Central memory CD8-positive, alpha-beta T cell (primary cell): ENCODE measurements around the gene ABCC5.
"Not testable (repeated sequence)": the region's sequence is repeated elsewhere in the genome, so short reads cannot be mapped to it uniquely, and the experiment has no call there.

ENCODE experiments used
- ATAC-seq: fragments of 150-1000 bp; cut with Tn5 transposase; replicated peaks from 2 replicates; pipeline ENCODE4 v1.10.0; 2022; ENCODE audit warnings: mild to moderate bottlenecking, moderate FRiP score, moderate number of reproducible peaks; ENCODE audit not compliant: poor library complexity, severe bottlenecking; ENCODE audit errors: extremely low read depth
- DNase-seq, 2 donors: peaks; one replicate each; pipeline ENCODE4 v3.0.0; 2021; ENCODE audit warnings: low spot score in 2 of 2
- H3K27ac Mint-ChIP-seq: one replicate; pipeline ENCODE4 v1.8.0; 2022; ENCODE audit warnings: low read depth, mild to moderate bottlenecking, moderate library complexity, mixed read lengths
- H3K27me3 Mint-ChIP-seq: one replicate; pipeline ENCODE4 v1.8.0; 2022; ENCODE audit warnings: mixed read lengths
- H3K36me3 Mint-ChIP-seq: one replicate; pipeline ENCODE4 v1.8.0; 2022; ENCODE audit warnings: mild to moderate bottlenecking, moderate library complexity, mixed read lengths; ENCODE audit not compliant: insufficient read depth
- H3K4me1 Mint-ChIP-seq: one replicate; pipeline ENCODE4 v1.8.0; 2022; ENCODE audit warnings: mixed read lengths
- H3K4me3 Mint-ChIP-seq: one replicate; pipeline ENCODE4 v1.8.0; 2022; ENCODE audit warnings: mild to moderate bottlenecking, moderate library complexity, mixed read lengths
- H3K9me3 Mint-ChIP-seq: one replicate; pipeline ENCODE4 v1.8.0; 2022; ENCODE audit warnings: mixed read lengths

The ABCC5 gene

GRCh38 chr3:184011230-184011876 is 6.3 kb downstream of the ABCC5 start:
- Mint-ChIP-seq H3K9me3 (no peaks in the 10 kb centered on the region), H3K27me3 (no peaks in the 10 kb centered on the region), H3K4me1 (peaks cover 8% of the 10 kb centered on the region), H3K27ac (no peak overlapping the region), H3K36me3 (peaks cover 20% of the 10 kb centered on the region), H3K4me3 (no peak overlapping the region)
- DNase-seq (no peak), ATAC-seq (no peak)

GRCh38 chr3:184008161-184008560 is 9.5 kb downstream of the ABCC5 start:
- DNase-seq, result no peak
- peaks cover 17% of the 10 kb centered on the region for H3K36me3 Mint-ChIP-seq
- no peaks in the 10 kb centered on the region for H3K27me3 Mint-ChIP-seq
- H3K4me1 Mint-ChIP-seq, result no peaks in the 10 kb centered on the region
- no peak overlapping the region for H3K4me3 Mint-ChIP-seq
- no peaks in the 10 kb centered on the region for H3K9me3 Mint-ChIP-seq
- ATAC-seq, result no peak
- no peak overlapping the region for H3K27ac Mint-ChIP-seq

GRCh38 chr3:184007143-184007813 is 10.4 kb downstream of the ABCC5 start:
- ATAC-seq, H3K27ac Mint-ChIP-seq, DNase-seq, H3K27me3 Mint-ChIP-seq, H3K9me3 Mint-ChIP-seq, H3K4me3 Mint-ChIP-seq, H3K4me1 Mint-ChIP-seq: not testable (repeated sequence)
- H3K36me3 Mint-ChIP-seq, result peaks cover 15% of the 10 kb centered on the region

- ATAC-seq, result no peak
- H3K9me3 Mint-ChIP-seq, result no peaks in the 10 kb centered on the region
- H3K4me3 Mint-ChIP-seq, result no peak overlapping the region
- peaks cover 12% of the 10 kb centered on the region for H3K36me3 Mint-ChIP-seq
- no peaks in the 10 kb centered on the region for H3K27me3 Mint-ChIP-seq
- no peaks in the 10 kb centered on the region for H3K4me1 Mint-ChIP-seq
- H3K27ac Mint-ChIP-seq, result no peak overlapping the region
- DNase-seq, result no peak
Measured at GRCh38 chr3:184005941-184006507, 11.7 kb downstream of the ABCC5 start.

- DNase-seq (no peak), ATAC-seq (no peak)
- Mint-ChIP-seq H3K4me3 (no peak overlapping the region), H3K27ac (no peak overlapping the region), H3K9me3 (no peaks in the 10 kb centered on the region), H3K4me1 (no peaks in the 10 kb centered on the region), H3K36me3 (peaks cover 9% of the 10 kb centered on the region), H3K27me3 (no peaks in the 10 kb centered on the region)
Measured at GRCh38 chr3:184004476-184004875, 13.2 kb downstream of the ABCC5 start.

- Mint-ChIP-seq H3K27me3 (no peaks in the 10 kb centered on the region), H3K4me3 (no peak overlapping the region), H3K9me3 (no peaks in the 10 kb centered on the region), H3K36me3 (peaks cover 10% of the 10 kb centered on the region), H3K27ac (no peak overlapping the region), H3K4me1 (no peaks in the 10 kb centered on the region)
- ATAC-seq (no peak), DNase-seq (no peak)
Measured at GRCh38 chr3:184003187-184003967, 14.3 kb downstream of the ABCC5 start.

GRCh38 chr3:184002469-184002868 is 15.2 kb downstream of the ABCC5 start:
- no peak for ATAC-seq
- Mint-ChIP-seq H3K4me1 (no peaks in the 10 kb centered on the region), H3K27me3 (no peaks in the 10 kb centered on the region), H3K36me3 (peaks cover 11% of the 10 kb centered on the region), H3K27ac (no peak overlapping the region), H3K9me3 (no peaks in the 10 kb centered on the region), H3K4me3 (no peak overlapping the region)
- no peak for DNase-seq

GRCh38 chr3:184001761-184002160 is 15.9 kb downstream of the ABCC5 start:
- Mint-ChIP-seq H3K4me1 (no peaks in the 10 kb centered on the region), H3K4me3 (no peak overlapping the region), H3K27ac (no peak overlapping the region), H3K27me3 (no peaks in the 10 kb centered on the region), H3K9me3 (no peaks in the 10 kb centered on the region), H3K36me3 (peaks cover 8% of the 10 kb centered on the region)
- no peak for ATAC-seq
- DNase-seq, result no peak

- no peaks in the 10 kb centered on the region for H3K9me3 Mint-ChIP-seq
- peaks cover 8% of the 10 kb centered on the region for H3K36me3 Mint-ChIP-seq
- no peaks in the 10 kb centered on the region for H3K27me3 Mint-ChIP-seq
- no peaks in the 10 kb centered on the region for H3K4me1 Mint-ChIP-seq
- H3K4me3 Mint-ChIP-seq, result no peak overlapping the region
- H3K27ac Mint-ChIP-seq, result no peak overlapping the region
- ATAC-seq (no peak), DNase-seq (no peak)
Measured at GRCh38 chr3:183991403-183991802, 26.3 kb downstream of the ABCC5 start.

GRCh38 chr3:183988216-183988790 is 29.4 kb downstream of the ABCC5 start:
- Mint-ChIP-seq H3K9me3 (no peaks in the 10 kb centered on the region), H3K27ac (no peak overlapping the region), H3K27me3 (no peaks in the 10 kb centered on the region), H3K4me1 (no peaks in the 10 kb centered on the region), H3K4me3 (no peak overlapping the region), H3K36me3 (peaks cover 17% of the 10 kb centered on the region)
- ATAC-seq, result no peak
- no peak for DNase-seq

- no peaks in the 10 kb centered on the region for H3K4me1 Mint-ChIP-seq
- no peak overlapping the region for H3K4me3 Mint-ChIP-seq
- no peaks in the 10 kb centered on the region for H3K27me3 Mint-ChIP-seq
- H3K36me3 Mint-ChIP-seq, result peaks cover 18% of the 10 kb centered on the region
- H3K9me3 Mint-ChIP-seq, result no peaks in the 10 kb centered on the region
- H3K27ac Mint-ChIP-seq, result no peak overlapping the region
- ATAC-seq (no peak), DNase-seq (no peak)
Measured at GRCh38 chr3:183987000-183987600, 30.6 kb downstream of the ABCC5 start.
